SHP77 treated with DMSO at 0.1 percent for 48 hours (cell line): ENCODE data around the gene ACVR1B.

Source experiments
- DNase-seq: peaks from one replicate; lab custom pipeline; 2025; lab: John Stamatoyannopoulos, UW

Gene ACVR1B

DNA sequence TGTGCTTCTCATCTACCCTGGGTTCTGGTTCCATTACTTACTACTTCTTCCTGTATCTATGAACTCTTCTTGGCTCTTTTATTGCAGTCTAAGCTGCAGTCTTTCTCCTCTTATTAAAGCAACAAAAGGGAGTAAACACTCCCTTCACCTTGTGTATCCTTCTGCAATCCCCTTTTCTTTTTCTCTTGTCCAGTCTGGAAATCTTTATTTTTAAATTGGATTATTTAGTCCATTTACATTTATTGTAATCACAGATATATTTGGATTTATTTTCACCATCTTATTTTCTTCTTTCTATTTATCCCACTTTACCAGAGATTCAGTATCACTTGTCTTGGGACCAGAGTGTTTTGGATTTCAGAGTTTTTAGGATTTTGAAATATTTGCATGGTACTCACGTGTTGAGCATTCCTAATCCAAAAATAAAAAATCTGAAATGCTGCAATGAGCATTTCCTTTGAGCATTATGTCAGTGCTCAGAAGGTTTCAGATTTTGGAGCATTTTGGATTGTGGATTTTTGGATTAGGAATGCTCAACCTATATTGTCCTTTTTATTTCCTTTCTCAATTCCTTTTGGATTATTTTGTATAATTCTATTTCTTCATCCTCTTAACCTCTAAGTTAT, 6.8 kb upstream of the ACVR1B start:
- no peak for DNase-seq

DNA sequence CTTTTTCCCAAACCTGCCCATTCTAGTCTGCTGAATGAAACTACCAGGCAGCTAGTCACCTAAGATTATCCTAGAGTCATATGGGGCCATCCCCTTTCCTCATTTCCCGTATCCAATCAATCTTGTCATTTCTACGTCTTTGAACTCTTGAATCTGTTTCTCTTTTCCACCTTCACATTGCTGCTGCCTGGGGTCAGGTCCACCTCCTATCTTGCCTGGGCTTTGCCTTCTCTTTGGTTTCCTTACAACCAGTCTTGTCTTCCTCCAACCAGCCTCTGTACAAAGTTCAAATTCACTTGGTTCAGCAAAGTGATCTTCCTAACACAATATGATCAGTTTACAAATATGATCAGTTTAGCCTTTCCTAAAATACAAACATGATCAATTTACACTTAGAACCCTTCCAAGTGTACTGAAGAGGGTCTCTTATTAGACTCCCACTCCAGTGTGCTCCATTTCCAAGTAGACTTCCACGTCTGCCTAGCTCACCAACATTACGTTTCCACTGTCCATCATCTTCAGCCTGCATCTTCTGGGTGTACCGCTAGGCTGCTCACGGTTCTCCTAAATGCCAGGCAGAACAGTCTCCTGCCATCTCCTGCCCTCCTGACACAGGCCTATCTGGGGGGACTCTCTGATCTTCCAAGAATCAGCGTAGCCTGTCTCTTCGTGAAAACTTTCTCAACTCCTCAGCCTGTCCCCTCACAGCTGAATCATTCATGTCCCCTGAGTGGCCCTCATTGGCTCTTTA, 4.1 kb upstream of the ACVR1B start:
- DNase-seq, result no peak

- no peak for DNase-seq
Measured at GRCh38 chr12:51948066-51948465, 3.4 kb upstream of the ACVR1B start.

DNA sequence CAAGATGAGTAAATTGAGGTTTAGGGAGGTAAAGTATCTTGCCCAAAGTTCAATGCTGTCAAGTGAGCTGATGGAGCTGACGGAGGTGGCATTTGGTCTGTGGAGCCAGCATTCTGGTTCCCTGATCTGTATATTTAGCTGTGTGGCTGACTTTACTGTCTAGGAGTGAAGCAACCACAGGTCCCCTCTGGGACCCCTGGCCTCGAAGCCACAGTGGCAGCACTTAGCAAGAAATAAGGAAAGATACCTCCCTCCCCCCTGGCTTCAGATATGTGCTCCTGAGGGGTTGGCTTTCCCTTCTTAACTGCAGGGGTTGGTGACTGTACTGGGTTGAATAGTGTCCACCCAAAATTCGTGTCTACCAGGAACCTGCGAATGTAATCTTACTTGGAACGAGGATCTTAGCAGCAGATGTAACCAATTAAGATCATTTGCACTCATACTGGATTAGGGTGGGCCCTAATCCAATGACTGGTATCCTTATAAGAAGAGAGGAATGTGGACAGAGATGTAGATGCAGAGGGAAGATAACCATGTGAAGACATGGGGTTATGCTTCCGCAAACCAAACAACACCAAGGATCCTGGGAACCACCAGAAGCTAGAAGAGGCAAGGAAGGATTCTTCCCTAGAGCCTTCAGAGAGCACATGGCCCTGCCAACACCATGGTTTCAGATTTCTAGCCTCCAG, 2.0 kb upstream of the ACVR1B start:
- no peak for DNase-seq

GRCh38 chr12:51950682-51951198, 759 bp upstream of the ACVR1B start:
- no peak for DNase-seq

GRCh38 chr12:51951843-51952722, 584 bp downstream of the ACVR1B start:
- DNase-seq, result no peak

DNA sequence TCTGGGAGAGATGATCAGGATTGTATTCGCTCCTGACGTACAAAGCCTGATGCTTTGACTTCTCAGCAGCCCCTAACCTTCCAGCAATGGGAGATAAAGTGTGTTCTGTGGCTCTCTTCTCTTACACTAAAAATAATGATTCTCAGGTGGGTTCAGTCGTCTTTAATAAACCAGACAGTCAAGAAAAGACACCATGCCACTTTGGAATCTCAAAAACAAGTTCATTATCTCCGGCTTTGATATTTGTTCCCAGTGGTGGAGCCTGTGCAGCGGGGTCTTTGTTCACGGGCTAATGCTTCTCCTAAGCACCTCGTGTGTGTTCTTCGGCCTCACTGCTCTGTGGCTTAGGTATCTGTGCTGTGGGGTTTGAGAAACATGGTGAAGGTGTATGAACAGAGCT, 1.6 kb downstream of the ACVR1B start:
- DNase-seq, result no peak

- no peak for DNase-seq
Measured at GRCh38 chr12:51953864-51954263, 2.4 kb downstream of the ACVR1B start.

GRCh38 chr12:51954561-51955361, 3.3 kb downstream of the ACVR1B start:
- no peak for DNase-seq

- DNase-seq, result no peak
Measured at GRCh38 chr12:51955702-51956101, 4.2 kb downstream of the ACVR1B start.

GRCh38 chr12:51958542-51958941, 7.0 kb downstream of the ACVR1B start:
- no peak for DNase-seq

DNA sequence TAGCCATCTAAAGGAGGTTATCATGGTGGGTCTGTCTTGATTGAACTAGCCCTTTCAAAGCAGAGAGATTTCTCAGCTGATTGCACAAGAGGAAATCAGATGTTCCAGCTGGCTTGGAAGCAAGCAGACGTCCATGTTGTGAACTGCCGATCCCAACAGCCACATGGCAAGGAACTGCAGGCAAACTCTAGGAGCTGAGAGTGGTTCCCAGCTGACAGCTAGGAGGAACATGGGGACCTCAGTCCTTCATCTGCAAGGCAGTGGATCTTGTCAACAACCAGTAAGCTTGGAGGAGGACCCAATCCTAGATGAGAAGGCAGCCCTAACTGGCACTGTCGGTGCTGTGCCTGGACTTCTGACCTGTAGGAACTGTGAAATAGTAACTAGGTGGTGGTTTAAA, 7.7 kb downstream of the ACVR1B start:
- no peak for DNase-seq

- no peak for DNase-seq
Measured at GRCh38 chr12:51959921-51960320, 8.4 kb downstream of the ACVR1B start.

GRCh38 chr12:51960488-51960887, 9.0 kb downstream of the ACVR1B start:
- DNase-seq, result no peak

DNA sequence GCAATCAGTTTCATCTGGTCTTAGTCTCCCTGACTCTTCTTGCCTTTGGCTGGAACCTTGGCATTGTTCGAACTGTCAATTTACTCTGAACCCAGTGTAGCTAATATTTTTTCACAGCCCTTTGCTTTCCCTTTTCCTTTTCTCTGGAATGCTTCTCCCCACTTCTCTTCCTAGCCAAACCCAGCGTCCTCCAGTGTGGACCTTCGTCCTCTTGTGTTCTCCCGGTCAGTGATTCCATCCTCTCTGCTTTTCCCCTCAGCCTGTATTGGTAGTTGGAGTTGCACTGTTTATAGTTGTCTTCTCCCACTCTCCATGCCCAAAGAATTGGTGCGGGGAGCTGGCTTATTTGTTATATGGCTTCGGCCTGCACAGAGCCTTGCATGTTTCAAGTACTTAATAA, 9.4 kb downstream of the ACVR1B start:
- DNase-seq, result no peak

- no peak for DNase-seq
Measured at GRCh38 chr12:51961834-51962233, 10.3 kb downstream of the ACVR1B start.

DNA sequence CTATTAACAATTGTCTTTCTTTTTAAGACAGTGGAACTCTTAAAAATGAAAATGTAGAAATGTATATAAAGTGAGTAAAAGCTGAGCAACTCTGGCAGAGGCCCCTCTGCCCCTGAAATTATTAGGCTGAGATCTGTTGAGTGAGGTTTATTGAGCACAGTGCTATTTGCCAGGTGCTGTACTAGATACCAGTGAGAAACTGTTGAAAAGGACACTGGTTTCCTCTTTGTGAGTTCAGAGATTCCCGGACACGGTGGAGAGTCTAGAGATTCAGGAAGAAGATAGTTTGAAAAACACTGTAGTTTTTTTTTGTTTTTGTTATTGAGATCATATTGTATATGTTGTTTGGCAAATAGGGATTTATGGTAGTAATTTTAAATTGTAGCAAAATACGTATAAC, 11.2 kb downstream of the ACVR1B start:
- DNase-seq, result no peak

DNA sequence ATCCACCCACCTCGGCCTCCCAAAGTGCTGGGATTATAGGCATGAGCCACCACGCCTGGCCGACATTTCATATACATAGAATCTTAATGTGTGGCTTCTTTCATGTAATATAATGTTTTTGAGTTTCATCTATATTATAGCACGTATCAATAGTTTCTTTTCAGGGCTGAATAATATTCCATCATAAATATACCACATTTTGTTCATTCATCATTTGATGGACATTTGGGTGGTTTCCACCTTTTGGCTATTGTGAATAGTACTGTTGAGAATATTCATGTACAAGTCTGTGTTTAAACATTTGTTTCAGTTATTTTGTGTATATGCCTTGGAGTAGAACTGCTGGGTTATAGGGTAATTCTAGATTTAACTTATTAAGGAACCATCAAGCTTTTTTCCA, 12.0 kb downstream of the ACVR1B start:
- no peak for DNase-seq

DNA sequence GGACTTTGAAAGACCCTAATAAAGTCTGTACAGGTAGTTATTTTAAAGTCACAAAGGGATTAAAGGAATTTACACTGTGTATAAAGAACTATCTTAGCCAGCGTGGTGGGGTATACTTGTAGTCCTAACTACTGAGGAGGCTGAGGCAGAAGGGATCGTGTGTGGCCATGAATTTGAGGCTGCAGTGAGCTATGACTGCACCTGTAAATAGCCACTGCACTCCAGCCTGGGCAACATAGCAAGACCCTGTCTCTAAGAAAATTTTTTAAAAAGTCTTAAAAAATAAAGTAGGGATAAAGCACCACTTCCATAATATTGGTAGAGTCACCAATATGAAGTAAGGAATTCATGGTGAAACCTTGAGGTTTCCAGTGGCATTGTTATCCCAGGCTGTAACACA, 18.1 kb downstream of the ACVR1B start:
- DNase-seq, result no peak

GRCh38 chr12:51970904-51971646, 19.6 kb downstream of the ACVR1B start:
- no peak for DNase-seq
